ENCODE measurements around the gene PAK1.

DNA sequence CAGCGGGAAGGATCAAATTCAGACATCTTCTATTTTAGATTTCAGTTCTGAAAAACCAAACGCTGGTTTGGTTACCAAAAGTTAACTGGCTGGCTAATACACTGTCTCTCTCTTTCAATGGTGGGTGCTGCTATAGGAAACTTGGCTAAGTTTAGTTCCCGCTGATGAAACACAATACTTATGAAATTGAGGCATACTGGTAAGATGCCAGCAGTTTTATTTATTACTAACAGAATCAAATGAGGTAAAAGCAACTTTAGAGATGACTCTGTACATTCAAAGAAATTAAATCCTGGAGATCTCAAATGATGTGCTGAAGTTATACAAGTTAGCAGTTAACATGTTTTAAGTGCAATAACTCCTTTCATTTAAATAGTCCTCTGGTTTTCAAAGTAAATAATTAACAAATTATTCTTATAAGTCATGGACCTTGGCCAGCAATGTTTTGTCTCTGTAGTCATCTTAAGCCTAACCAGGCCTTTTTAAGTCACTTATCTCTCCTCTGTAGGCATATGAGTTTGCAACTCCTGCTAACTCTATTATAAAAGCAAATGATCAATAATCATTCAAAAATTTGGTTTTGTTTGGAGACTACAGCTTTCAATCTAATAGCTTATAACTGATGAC, 54.8 kb downstream of the PAK1 start:
- TF ChIP-seq, protein P1, sequence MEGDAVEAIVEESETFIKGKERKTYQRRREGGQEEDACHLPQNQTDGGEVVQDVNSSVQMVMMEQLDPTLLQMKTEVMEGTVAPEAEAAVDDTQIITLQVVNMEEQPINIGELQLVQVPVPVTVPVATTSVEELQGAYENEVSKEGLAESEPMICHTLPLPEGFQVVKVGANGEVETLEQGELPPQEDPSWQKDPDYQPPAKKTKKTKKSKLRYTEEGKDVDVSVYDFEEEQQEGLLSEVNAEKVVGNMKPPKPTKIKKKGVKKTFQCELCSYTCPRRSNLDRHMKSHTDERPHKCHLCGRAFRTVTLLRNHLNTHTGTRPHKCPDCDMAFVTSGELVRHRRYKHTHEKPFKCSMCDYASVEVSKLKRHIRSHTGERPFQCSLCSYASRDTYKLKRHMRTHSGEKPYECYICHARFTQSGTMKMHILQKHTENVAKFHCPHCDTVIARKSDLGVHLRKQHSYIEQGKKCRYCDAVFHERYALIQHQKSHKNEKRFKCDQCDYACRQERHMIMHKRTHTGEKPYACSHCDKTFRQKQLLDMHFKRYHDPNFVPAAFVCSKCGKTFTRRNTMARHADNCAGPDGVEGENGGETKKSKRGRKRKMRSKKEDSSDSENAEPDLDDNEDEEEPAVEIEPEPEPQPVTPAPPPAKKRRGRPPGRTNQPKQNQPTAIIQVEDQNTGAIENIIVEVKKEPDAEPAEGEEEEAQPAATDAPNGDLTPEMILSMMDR (optimal IDR thresholded peaks at IDR 0.05 in 1 of 3, IDR thresholded peaks at IDR 0.05 in 1 of 3, conservative IDR thresholded peaks at IDR 0.05 in 1 of 3; ENCODE audit: extremely low read depth in 1 of 3, insufficient read depth in 2 of 3, low read length in 3 of 3), result no peak
- no peak for TF ChIP-seq EZH2 (IDR thresholded peaks at IDR 0.05; ENCODE audit: low read length)
